Retinal pigment epithelial cell (primary cell): ENCODE measurements around the gene CAMKK2.

Source experiments
- DNase-seq: peaks from one replicate; pipeline ENCODE4 v3.0.0-alpha.2; 2010; ENCODE audit warnings: low read depth
- H3K4me3 ChIP-seq: 2 replicates; pipeline ENCODE4 v1.5.1; 2011; ENCODE audit warnings: mild to moderate bottlenecking, low read length, control low read depth, moderate library complexity
- TF ChIP-seq, protein P1 (sequence below): conservative IDR thresholded peaks from 2 replicates; pipeline ENCODE4 v1.5.1; 2011; ENCODE audit warnings: low read depth, low read length, control low read depth, inconsistent platforms

CAMKK2 gene

GRCh38 chr12:121219353-121219986, 77.0 kb downstream of the CAMKK2 start:
- TF ChIP-seq, protein P1, sequence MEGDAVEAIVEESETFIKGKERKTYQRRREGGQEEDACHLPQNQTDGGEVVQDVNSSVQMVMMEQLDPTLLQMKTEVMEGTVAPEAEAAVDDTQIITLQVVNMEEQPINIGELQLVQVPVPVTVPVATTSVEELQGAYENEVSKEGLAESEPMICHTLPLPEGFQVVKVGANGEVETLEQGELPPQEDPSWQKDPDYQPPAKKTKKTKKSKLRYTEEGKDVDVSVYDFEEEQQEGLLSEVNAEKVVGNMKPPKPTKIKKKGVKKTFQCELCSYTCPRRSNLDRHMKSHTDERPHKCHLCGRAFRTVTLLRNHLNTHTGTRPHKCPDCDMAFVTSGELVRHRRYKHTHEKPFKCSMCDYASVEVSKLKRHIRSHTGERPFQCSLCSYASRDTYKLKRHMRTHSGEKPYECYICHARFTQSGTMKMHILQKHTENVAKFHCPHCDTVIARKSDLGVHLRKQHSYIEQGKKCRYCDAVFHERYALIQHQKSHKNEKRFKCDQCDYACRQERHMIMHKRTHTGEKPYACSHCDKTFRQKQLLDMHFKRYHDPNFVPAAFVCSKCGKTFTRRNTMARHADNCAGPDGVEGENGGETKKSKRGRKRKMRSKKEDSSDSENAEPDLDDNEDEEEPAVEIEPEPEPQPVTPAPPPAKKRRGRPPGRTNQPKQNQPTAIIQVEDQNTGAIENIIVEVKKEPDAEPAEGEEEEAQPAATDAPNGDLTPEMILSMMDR: no peak
- no peak for DNase-seq
- no peak overlapping the region for H3K4me3 ChIP-seq

DNA sequence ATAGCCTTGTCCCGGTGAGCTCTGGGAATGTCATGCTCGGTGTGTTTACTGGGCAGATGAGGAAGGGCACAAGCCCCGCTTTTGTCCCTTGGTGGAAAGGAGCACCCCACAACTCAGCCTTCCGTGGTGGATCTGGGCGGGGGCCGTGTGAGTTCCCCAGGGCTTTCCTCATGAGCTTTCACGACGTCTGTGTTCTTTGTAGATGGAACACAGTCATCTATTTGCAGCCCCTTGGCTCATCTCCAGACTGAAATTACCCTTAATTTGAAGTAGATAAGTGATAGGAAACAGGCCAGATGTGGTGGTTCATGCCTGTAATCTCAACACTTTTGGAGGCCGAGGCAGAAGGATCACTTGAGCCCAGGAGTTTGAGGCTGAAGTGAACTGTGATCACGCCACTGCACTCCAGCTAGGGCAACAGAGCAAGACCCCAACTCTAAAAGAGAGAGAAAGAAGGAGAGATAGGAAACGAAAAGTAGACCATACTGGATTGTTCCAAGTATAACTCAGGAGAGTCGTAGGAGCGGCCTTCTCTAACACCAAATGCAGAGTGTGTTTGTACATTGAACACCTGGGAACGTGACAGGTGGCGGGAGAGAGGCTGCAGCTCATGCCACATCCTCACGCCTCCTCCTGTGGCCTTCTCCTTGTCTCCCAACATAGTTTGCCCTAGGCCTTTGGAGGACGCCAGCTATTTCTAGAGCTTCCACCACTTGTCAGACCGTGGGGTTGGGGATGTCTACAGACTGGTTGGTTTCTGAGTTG, 77.7 kb downstream of the CAMKK2 start:
- DNase-seq: no peak
- TF ChIP-seq, protein P1: no peak
- no peak overlapping the region for H3K4me3 ChIP-seq

DNA sequence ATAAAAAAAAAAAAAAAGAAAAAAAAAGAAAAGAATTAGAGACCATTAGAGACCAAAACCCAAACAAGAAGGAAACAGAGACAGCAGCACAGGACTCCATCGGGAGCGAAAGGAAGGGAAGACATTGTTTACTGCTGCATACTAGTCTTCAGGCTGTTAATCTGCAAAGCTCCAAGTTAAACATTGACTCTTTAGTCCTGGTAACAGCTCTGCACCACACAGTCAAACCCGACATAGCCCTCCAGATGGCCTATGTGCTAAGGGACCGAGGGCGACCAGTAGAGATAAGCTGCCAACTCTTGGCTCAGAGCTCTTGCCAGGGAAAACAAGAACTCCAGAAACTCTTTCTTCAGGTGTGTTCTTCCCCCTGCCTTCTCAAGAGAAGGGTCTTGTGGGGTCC, 78.7 kb downstream of the CAMKK2 start:
- no peak for DNase-seq
- no peak overlapping the region for H3K4me3 ChIP-seq
- TF ChIP-seq, protein P1: no peak

GRCh38 chr12:121217063-121217462, 79.4 kb downstream of the CAMKK2 start:
- H3K4me3 ChIP-seq: no peak overlapping the region
- DNase-seq: no peak
- TF ChIP-seq, protein P1: no peak

GRCh38 chr12:121216102-121216501, 80.4 kb downstream of the CAMKK2 start:
- DNase-seq: no peak
- H3K4me3 ChIP-seq: no peak overlapping the region
- TF ChIP-seq, protein P1: no peak

- TF ChIP-seq, protein P1: no peak
- DNase-seq: peak; percentile 56
Measured at GRCh38 chr12:121214855-121215745, 81.4 kb downstream of the CAMKK2 start.

More at GRCh38 chr12:121214855-121215745, 81.4 kb downstream of the CAMKK2 start:
- H3K4me3 ChIP-seq: no peak overlapping the region
